OCI-LY1 (cell line): Measurements from ENCODE around the gene HAPLN1.

Source experiments
- H2AFZ ChIP-seq: fragments of 200-600 bp; sonication (generic), shearing (Covaris generic); 2 replicates; pipeline ENCODE4 v1.6.0; 2014; ENCODE audit warnings: antibody characterized with exemption, mild to moderate bottlenecking, low read length
- H3F3A ChIP-seq: fragments of 200-600 bp; sonication (generic), shearing (Covaris generic); 2 replicates; pipeline ENCODE4 v1.6.0; 2014; ENCODE audit warnings: mild to moderate bottlenecking, antibody characterized with exemption, low read length, moderate library complexity; ENCODE audit not compliant: insufficient read depth
- H3K27ac ChIP-seq: fragments of 200-600 bp; sonication (generic); 2 replicates; pipeline ENCODE4 v1.5.1; 2014; ENCODE audit warnings: low read length, mixed run types, mild to moderate bottlenecking, low read depth; ENCODE audit not compliant: poor library complexity, severe bottlenecking
- H3K27me3 ChIP-seq: fragments of 200-600 bp; sonication (generic); 2 replicates; pipeline ENCODE4 v1.6.0; 2014; ENCODE audit warnings: antibody characterized with exemption, mild to moderate bottlenecking, low read length, moderate library complexity; ENCODE audit not compliant: insufficient read depth
- H3K36me3 ChIP-seq: fragments of 200-600 bp; sonication (generic); 2 replicates; pipeline ENCODE4 v1.6.1; 2014; ENCODE audit warnings: mild to moderate bottlenecking, antibody characterized with exemption, low read length, moderate library complexity, mixed read lengths; ENCODE audit not compliant: insufficient read depth
- H3K4me1 ChIP-seq: fragments of 200-600 bp; sonication (generic); 2 replicates; pipeline ENCODE4 v1.5.1; 2014; ENCODE audit warnings: mild to moderate bottlenecking, low read length, moderate library complexity; ENCODE audit not compliant: insufficient read depth, severe bottlenecking
- H3K4me2 ChIP-seq: fragments of 200-600 bp; sonication (generic), shearing (Covaris generic); 2 replicates; pipeline ENCODE4 v1.6.1; 2014; ENCODE audit warnings: low read length
- H3K4me3 ChIP-seq: fragments of 200-600 bp; sonication (generic); 2 replicates; pipeline ENCODE4 v1.5.1; 2014; ENCODE audit warnings: low read length, low read depth, mild to moderate bottlenecking, mixed read lengths; ENCODE audit not compliant: poor library complexity, severe bottlenecking
- H3K79me2 ChIP-seq: fragments of 200-600 bp; shearing (Covaris generic); 2 replicates; pipeline ENCODE4 v1.6.1; 2016; ENCODE audit warnings: mixed run types, low read length, mixed read lengths; ENCODE audit not compliant: insufficient read depth
- H3K9ac ChIP-seq: fragments of 200-600 bp; sonication (generic), shearing (Covaris generic); 2 replicates; pipeline ENCODE4 v1.6.1; 2014; ENCODE audit warnings: mild to moderate bottlenecking, low read length, mixed read lengths
- H3K9me2 ChIP-seq: fragments of 200-600 bp; sonication (generic), shearing (Covaris generic); 2 replicates; pipeline ENCODE4 v1.6.1; 2014; ENCODE audit warnings: low read depth, mild to moderate bottlenecking, low read length, mixed read lengths
- H3K9me3 ChIP-seq: fragments of 200-600 bp; shearing (Covaris generic); 2 replicates; pipeline ENCODE4 v1.6.1; 2014; ENCODE audit warnings: low read length, mixed read lengths
- H4K20me1 ChIP-seq: fragments of 200-600 bp; sonication (generic), shearing (Covaris generic); 2 replicates; pipeline ENCODE4 v1.6.0; 2016; ENCODE audit warnings: mild to moderate bottlenecking, low read length; ENCODE audit not compliant: insufficient read depth
- EZH2 ChIP-seq: fragments of 200-600 bp; sonication (generic), shearing (Covaris generic); IDR thresholded peaks from 2 replicates; pipeline ENCODE4 v1.8.0; 2017; ENCODE audit warnings: borderline replicate concordance, mixed run types, mild to moderate bottlenecking, antibody characterized with exemption, low read length, moderate library complexity, mixed read lengths
- TF ChIP-seq, protein P1 (sequence below): fragments of 200-600 bp; sonication (generic), shearing (Covaris generic); IDR thresholded peaks from 2 replicates; pipeline ENCODE4 v1.5.1; 2017; ENCODE audit warnings: mild to moderate bottlenecking, antibody characterized with exemption, low read length, moderate library complexity, mixed read lengths

Gene HAPLN1

DNA sequence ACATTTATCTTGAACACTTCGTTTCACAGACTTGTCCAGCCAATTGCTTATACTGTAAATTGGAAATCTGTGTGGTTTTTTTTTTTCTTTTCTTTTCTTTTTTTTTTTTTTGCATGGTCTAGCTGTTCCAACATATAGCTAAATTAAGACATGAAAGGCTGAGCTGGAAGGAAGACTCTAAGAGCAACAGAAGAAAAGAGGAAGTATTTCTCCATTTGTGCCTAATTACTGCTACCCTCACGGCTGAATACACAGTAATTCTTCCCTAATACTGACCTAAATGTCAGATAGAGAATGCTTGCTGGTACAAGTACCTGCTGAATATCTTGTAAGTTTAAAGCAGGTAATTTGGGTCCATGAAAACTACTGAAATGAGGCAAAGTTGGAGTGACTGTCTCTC, 11.0 kb upstream of the HAPLN1 start:
- Histone ChIP-seq H3F3A (no peaks in the 10 kb centered on the region), H3K4me3 (no peak overlapping the region), H3K79me2 (no peaks in the 10 kb centered on the region), H3K27ac (no peak overlapping the region), H3K9me3 (no peaks in the 10 kb centered on the region), H3K9me2 (no peaks in the 10 kb centered on the region), H4K20me1 (no peaks in the 10 kb centered on the region), H3K36me3 (no peaks in the 10 kb centered on the region), H3K9ac (no peak overlapping the region), H3K4me2 (no peak overlapping the region), H3K27me3 (no peaks in the 10 kb centered on the region), H3K4me1 (peaks cover 10% of the 10 kb centered on the region), H2AFZ (no peak overlapping the region)
- TF ChIP-seq EZH2 = no peak
- TF ChIP-seq, protein P1, sequence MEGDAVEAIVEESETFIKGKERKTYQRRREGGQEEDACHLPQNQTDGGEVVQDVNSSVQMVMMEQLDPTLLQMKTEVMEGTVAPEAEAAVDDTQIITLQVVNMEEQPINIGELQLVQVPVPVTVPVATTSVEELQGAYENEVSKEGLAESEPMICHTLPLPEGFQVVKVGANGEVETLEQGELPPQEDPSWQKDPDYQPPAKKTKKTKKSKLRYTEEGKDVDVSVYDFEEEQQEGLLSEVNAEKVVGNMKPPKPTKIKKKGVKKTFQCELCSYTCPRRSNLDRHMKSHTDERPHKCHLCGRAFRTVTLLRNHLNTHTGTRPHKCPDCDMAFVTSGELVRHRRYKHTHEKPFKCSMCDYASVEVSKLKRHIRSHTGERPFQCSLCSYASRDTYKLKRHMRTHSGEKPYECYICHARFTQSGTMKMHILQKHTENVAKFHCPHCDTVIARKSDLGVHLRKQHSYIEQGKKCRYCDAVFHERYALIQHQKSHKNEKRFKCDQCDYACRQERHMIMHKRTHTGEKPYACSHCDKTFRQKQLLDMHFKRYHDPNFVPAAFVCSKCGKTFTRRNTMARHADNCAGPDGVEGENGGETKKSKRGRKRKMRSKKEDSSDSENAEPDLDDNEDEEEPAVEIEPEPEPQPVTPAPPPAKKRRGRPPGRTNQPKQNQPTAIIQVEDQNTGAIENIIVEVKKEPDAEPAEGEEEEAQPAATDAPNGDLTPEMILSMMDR = no peak

DNA sequence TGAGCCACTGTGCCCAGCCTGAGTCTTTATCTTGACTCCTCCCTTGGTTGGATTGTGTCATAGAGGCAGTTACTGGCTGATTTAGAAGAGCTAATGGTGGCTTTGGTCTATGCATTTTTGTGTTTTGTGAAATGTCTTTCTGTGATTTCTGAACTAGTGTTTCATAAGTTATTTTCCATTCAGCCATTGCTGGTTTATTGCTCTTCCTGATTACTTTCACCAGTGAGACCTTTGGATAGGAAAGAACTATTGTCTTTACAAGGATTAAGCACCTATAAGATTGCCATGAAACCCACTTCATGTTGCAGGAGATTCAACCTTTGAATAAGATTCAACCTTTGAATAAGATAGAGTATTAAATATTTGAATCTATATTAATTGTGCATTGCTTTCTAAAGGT, 8.7 kb upstream of the HAPLN1 start:
- H3K36me3 ChIP-seq = no peaks in the 10 kb centered on the region
- peaks cover 10% of the 10 kb centered on the region for H3K4me1 ChIP-seq
- H3K27ac ChIP-seq = no peak overlapping the region
- H3F3A ChIP-seq = no peaks in the 10 kb centered on the region
- H3K9ac ChIP-seq = no peak overlapping the region
- H3K27me3 ChIP-seq = no peaks in the 10 kb centered on the region
- H4K20me1 ChIP-seq = no peaks in the 10 kb centered on the region
- no peak for TF ChIP-seq EZH2
- TF ChIP-seq, protein P1 = no peak
- no peak overlapping the region for H3K4me3 ChIP-seq
- H3K4me2 ChIP-seq = no peak overlapping the region
- no peaks in the 10 kb centered on the region for H3K9me2 ChIP-seq
- no peaks in the 10 kb centered on the region for H3K9me3 ChIP-seq
- no peak overlapping the region for H2AFZ ChIP-seq
- no peaks in the 10 kb centered on the region for H3K79me2 ChIP-seq

DNA sequence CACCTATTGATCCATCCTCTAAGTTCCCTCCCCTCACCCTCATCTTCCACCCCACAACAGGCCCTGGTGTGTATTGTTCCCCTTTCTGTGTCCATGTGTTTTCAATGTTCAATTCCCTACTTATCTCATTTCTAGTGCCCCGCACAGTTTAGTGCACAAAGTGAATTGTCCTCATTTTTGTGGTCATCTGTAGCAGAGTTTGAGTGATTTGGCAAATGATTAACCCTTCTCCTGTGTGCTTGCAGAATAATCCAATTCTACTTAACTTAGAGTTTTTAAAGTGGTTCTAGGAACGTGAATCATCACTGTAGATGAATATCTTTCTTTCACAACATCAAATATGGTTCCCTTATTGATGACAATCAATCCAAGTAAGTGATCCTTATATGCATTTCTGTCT, 6.3 kb upstream of the HAPLN1 start:
- H2AFZ ChIP-seq = no peak overlapping the region
- no peaks in the 10 kb centered on the region for H3K36me3 ChIP-seq
- peaks cover 9% of the 10 kb centered on the region for H3K4me1 ChIP-seq
- no peaks in the 10 kb centered on the region for H3K27me3 ChIP-seq
- no peaks in the 10 kb centered on the region for H3K79me2 ChIP-seq
- no peaks in the 10 kb centered on the region for H3K9me2 ChIP-seq
- H3K9me3 ChIP-seq = no peaks in the 10 kb centered on the region
- no peak overlapping the region for H3K9ac ChIP-seq
- H3K27ac ChIP-seq = no peak overlapping the region
- no peak overlapping the region for H3K4me2 ChIP-seq
- H3F3A ChIP-seq = no peaks in the 10 kb centered on the region
- no peaks in the 10 kb centered on the region for H4K20me1 ChIP-seq
- no peak for TF ChIP-seq EZH2
- TF ChIP-seq, protein P1 = no peak
- no peak overlapping the region for H3K4me3 ChIP-seq
